HG03457 (cell line): ENCODE results near the gene ADPGK.
"Not testable (repeated sequence)": the region's sequence is repeated elsewhere in the genome, so short reads cannot be mapped to it uniquely, and the experiment has no call there.

Experiments
- ATAC-seq: cut with Tn5 transposase; IDR thresholded peaks from one replicate; pipeline ENCODE4 v1.9.1; 2021; ENCODE audit warnings: moderate number of reproducible peaks; ENCODE audit not compliant: unreplicated experiment

ADPGK gene

DNA sequence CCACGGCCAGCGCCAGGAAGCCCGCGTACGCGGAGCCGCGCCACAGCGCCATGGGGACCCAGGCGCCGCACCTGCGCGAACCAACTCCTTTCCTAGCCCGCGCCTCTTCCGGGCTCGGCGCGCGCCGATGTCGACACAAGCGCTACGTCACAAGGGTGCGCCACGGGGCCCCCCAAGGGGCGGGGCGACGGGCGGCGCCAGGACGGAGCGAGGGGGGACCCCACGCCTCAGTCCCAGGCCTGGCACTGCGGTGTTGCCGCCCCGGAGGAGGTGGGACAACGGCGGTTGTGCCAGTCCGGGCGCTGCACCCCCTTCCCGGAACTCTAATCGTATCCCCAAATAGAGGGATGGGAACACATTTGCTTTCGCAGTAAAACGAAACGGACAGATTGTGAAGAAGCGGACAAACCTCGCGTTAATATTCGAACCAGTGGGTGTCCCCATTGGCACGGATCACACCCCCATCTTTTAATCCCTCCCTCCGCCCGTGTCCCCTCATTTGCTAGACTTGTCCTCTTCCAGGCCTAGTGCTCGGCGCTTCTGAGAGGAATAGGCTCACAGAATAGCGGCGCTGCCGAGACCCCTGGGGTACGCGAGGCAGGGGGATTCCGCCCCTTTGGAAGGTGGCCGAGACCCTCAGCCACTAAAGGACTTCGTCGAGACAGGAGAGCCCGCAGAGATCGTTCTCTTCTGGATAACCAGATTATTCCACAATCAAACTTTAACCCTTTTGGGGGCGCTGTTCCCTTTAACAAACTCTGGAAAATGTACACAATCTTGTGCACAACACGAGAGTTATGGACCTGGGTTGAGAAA, at the start of gene ADPGK:
ADPGK (minus strand) TSS at position 119 of the 816 bp plus-strand sequence; CDS start at position 52, 67 bp downstream.
- ATAC-seq = peak; percentile 68

DNA sequence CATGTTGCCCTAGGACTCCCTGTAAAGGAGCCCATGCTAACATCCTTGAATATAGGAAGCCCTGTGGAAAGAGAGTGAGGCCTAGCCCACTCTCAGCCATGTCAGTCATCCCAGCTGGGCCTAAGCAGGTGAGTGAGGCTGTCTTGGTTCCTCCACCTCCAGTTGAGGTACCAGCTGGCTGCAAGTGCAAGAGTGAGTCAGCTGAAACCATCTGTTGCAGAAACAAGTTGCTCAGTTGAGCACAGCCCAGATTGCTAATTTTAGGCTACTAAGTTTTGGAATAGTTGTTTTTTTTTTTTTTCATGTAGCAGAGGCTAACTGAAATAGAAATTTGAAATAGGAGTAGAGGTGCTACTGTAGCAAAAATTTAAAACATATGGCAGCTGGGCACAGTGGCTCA, 43.7 kb upstream of the ADPGK start:
- no peak for ATAC-seq

DNA sequence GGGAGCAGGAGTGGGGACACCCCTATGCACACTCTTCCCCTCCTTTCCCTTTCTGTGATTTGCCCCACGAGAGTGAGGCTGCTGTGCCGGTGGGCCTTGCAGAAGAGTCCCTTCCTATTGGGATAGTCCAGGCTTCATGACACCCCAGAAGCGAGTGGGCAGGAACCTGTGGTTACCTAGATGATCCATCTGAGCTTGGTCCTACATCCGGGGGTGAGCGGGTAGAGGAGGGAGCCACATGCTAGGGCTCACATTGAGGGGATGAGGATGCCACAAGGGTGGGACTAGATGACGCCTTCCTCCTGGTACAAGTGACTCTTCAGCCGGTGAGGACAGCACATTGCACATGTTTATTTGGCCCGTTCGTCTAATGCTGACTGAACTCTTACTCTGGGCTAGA, 43.1 kb upstream of the ADPGK start:
- ATAC-seq = no peak

DNA sequence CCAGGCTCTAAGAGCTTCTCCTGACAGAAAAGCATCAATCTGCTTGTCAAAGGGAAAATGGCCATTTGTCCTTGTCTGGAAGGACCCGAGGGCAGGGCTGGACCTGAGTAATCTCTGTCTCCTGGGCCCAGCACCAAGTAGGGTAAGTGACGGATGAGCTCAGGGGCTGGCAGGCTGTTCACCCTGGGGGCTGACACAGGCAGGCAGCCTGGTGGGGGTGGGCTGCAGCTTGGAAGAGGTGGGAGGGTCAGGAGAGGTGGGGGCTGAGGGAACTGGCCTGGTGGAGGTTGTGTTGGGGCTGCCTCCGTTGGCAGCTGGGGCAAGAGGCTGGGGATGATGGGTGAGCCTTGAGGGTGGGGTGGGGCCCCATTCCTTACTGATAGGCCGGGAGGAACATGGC, 42.3 kb upstream of the ADPGK start:
- no peak for ATAC-seq

DNA sequence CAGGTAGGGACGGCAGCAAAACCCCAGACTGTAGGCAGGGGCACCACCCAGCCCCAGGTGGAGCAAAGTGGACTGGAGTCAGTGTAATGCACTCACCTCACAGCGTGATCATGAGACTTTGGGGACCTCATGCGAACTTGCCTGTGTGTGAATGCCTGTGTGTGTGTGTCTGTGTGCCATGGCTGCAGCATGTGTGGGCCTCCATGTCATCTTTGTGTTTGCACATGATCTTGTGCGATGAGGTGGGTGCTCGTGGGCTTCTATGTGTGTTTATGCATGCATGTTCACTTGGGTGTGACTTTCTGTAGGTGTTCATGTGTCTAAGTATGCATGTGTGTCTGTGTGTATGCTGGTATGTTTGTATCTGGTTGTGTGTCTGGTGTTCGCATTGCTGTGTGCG, 41.2 kb upstream of the ADPGK start:
- no peak for ATAC-seq

DNA sequence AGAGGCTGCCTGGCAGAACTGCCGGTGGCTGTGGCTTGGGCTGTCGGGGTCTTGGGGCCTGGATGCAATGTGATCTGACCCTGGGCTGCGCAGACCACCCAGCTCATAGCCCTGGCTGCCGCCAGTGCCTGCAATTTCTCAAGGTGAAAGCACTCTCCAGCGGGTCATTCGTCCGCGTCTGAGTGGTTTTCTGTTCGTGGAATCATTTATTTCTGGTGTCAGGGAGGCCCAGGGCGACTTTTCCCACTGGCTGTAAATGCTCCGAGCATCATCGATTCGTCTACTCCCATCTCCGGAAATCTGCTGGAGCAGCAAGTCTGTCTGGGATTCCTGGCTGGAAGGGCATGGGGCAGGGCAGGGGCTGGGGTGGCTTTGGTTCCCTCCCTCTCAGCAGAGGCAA, 40.6 kb upstream of the ADPGK start:
- no peak for ATAC-seq

DNA sequence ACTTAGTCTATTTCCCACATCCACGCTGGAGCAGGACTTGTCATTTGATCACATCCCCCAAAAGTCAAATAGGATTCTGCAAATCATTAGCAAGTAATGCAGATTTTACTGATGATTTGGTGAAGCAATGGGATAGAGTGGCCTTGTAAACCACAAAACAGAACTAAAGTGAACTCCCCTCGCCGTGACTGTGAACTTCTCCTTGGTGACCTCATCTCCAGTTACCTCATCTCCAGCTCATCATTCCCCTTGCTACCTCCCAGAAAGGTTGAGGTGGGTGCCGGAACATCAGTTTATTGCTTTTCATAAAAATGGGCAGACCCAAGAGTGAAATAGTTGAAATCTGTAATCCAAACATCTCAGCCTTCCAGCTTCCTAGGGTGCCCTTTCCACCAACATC, 36.7 kb upstream of the ADPGK start:
- no peak for ATAC-seq

DNA sequence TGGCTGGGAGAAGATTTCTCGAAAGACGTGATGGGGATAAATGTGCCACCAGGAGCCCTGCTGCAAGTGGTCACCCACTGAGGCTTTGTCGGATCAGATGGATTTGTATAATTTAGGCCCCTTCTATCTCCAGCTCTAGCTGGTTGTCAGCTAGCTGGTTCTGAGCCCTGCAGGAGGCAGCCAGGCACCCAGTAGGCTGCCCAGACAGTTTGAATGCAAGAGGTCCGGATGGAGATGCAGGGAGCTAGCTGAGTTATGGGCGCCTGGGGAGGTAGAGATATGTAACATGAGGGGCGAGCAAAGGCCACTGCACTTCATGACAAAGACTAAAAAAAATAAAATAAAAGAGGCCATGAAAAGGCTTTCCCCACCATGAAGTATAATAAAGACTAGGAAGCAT, 35.1 kb upstream of the ADPGK start:
- ATAC-seq = no peak

DNA sequence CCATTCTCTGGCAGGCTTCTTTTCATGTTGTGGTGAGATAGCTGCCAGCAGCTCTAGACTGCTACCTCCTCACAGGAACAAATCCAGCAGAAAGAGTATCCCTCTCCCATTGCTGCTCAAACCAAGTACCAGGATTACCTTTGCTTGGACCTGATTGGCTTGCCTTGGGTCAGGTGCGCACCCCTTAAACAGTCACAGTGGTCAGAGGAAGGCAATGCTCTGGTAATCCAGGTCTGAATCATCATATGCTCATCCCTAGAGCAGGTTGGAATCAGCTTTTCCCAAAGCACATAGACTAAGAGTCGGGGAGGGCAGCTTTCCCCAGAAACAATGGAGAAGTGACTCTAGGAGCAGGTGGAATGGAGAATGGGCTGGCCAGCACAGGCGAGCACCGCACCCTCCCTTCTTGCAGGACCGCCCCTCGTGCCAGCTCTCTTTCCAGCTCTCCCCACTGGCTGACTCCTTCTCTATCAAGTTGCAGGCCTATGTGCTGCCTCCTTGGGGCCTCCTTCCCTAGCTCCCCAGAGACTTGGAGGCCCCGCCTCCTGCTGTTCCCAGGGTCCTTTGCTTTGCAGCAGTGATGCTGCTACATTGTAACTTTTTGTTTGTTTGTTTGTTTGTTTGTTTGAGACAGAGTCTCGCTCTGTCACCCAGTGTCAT, 29.9 kb upstream of the ADPGK start:
- ATAC-seq = no peak

DNA sequence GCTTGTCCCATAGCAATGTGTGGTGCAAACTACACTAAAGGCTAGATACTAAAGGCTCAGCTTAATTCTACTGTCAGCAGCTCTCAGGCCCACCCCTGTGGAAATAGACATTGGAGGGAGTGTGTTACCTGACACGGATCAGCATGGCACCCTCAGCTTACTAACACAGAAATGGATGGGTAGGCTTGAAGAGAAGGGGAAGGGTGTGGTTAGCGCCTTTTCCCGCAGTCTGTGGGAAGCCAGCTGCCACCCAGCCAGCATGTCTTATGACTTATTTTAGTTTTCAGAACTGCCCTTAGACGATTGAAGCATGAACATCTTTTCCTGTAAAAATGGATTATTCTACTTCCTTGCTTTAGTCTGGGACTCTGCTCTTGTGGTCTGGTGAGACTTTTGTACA, 25.8 kb upstream of the ADPGK start:
- no peak for ATAC-seq

DNA sequence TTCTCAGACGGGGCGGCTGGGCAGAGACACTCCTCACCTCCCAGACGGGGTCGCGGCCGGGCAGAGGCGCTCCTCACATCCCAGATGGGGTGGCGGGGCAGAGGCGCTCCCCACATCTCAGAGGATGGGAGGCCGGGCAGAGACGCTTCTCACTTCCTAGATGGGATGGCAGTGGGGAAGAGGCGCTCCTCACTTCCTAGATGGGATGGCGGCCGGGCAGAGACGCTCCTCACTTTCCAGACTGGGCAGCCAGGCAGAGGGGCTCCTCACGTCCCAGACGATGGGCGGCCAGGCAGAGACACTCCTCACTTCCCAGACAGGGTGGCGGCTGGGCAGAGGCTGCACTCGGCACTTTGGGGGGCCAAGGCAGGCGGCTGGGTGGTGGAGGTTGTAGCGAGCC, 23.8 kb upstream of the ADPGK start:
- not testable (repeated sequence) for ATAC-seq

DNA sequence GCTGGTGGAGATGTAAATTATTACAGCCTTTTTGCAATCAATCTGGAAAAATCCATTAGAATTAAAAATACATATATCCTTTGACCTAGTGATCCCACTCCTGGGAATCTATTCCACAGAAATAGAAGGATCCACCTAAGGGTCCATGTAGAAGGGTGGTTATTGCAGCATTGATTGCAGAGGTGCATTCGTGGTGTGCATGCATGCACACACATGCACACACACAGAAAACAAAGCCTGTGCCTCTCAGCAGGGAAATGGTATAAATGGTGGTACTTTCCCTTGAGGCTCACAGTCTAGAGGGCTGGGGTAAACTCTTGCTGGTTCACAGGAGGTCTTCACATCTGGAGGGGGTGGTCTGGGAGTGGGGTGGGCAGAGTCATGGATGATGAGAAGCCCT, 19.4 kb upstream of the ADPGK start:
- ATAC-seq = no peak

DNA sequence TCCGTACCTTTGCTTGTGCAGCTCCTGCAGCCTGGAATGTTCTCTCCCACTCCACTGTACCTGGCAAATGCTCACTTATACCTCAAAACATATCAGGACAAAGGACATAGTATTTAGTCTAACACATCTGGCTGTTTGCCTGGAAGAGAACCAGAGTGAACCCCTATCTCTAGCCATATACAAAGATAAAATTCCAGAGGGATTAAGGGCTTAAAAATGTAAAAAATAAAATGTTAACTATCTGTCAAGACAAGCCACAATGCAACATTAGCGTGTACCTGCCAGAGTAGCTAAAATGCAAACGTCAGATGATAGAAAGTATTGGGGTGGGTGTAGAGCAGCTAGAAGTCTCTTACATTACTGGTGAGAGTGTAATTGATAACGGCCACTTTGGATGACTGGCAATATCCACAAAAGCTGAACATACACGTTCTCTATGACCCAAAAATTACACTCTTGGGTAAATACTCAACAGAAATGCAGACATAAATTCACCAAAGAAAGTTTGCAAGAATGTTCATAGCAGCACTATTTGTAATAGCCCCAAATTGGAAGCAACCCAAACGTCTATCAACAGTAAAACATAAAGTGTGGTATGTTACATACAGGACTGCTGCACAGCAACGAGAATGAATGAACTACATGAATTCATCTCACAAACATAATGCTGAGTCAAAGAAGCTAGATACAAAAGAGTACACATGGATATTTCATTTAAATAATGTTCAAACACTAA, 18.2 kb upstream of the ADPGK start:
- no peak for ATAC-seq

DNA sequence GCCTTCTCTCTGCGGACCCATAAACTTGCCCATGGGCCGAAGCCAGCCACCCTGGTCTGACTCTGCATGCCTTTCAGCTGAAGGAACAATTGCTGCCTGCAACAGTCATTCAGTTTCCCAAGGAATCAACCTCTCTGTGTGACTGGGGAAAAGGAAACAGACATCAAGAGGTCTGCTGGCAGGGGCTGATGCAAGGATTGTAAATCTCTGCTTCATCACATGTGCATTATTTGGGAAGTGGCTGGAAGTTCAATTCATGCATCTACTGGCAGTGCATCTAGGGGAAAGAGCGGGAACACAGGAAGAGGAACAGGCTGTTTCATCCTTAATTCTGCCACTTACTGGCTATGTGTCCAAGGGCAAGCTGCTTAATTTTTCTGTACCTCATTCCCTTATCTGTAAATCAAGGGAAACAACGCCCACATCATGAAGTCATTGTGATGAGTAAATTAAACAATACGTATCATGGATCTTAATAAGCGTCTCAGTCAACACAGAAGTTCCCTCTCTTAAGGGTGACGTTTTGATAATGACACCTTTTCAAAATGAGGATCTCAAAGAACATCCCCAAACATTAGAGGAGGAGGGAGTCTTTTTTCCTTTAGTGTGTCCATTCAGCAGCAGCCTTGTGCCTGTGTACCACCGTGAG, 17.4 kb upstream of the ADPGK start:
- ATAC-seq = no peak

DNA sequence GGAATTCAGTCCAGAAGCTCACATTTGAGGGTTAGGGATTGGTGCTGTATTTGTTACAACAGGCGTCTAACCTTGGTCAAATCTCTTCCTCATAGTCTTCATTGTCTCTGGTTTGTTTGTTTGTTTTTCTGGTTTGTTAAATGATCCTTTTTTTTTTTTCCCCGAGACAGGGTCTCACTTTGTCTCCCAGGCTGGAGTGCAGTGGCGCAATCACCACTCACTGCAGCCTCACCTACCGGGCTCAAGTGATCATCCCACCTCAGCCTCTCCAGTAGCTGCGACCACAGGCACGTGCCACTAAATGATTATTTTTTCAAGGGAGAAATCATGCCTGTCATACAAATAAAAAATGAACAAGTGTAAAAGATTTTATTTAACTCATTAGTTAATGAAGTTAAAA, 14.3 kb upstream of the ADPGK start:
- ATAC-seq = no peak

DNA sequence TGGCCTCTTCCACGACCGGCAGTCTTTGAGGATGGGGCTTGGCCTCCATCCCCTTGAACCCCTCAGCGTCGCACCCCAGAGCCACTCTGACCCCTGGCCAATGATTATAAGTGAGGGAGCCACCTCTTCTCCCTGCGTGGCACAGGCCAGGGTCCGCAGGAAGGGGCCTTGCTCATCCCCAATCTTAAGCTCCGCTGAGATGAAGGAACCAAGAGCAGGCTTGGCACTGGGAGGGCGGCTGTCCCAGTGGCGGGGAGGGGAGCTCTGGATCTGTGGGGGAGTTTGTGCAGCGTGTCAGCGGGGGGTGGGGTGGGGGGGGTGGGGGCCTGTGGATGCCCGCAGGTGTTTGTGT, 13.8 kb upstream of the ADPGK start:
- no peak for ATAC-seq

DNA sequence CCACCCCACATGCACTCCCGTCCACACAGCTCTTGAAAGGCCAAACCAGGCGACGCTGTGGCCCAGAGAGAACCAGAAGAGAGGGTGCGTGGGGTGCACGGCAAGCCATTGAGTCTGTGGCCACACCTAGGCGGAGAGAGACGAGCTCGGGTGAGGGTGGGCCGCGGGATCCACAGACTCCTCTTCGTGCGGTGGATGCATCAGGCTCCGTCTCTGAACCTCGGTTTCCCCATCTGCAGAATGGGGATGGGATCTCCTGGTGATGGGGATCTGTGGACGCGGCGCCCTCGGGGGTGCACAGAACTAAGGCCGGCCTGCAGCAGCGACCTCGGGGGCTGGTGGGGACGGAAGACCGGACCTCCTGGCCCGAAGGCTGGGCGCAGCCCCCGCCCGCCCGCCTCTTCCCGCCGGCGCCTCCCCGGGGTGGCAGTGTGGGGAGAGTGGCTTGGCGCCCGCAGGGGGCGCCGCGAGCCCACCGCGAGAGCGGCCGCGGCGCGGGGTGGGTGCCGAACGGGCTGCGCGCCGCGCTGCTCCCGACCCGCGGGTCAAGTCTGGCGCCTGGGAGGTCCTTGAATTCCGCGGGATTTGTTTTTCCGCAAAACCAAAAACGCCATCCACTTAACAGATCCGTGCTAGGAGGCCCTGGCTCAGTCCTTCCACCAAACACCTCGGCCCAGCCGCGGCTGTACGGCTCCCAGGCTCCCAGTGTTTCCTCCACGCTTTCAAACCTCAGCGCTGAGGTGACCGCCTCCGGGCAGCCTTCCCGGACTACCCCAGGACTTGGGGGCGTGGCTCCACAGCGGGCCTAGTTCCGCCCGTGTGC, 13.2 kb upstream of the ADPGK start:
- no peak for ATAC-seq

DNA sequence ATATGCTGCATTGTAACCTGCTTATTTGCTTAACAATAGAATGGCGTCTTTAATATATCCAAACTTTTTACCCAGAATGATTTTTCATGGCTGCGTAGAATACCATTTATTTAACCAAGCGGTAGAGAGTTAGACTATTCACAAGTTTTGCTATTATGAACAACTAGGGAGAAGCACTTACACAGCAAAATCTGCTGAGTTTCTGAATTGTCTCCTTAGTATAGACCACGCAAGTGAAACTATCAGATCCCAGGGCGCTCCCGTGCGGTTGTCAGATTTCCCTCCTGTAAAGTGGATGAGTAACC, 12.6 kb upstream of the ADPGK start:
- ATAC-seq = no peak

DNA sequence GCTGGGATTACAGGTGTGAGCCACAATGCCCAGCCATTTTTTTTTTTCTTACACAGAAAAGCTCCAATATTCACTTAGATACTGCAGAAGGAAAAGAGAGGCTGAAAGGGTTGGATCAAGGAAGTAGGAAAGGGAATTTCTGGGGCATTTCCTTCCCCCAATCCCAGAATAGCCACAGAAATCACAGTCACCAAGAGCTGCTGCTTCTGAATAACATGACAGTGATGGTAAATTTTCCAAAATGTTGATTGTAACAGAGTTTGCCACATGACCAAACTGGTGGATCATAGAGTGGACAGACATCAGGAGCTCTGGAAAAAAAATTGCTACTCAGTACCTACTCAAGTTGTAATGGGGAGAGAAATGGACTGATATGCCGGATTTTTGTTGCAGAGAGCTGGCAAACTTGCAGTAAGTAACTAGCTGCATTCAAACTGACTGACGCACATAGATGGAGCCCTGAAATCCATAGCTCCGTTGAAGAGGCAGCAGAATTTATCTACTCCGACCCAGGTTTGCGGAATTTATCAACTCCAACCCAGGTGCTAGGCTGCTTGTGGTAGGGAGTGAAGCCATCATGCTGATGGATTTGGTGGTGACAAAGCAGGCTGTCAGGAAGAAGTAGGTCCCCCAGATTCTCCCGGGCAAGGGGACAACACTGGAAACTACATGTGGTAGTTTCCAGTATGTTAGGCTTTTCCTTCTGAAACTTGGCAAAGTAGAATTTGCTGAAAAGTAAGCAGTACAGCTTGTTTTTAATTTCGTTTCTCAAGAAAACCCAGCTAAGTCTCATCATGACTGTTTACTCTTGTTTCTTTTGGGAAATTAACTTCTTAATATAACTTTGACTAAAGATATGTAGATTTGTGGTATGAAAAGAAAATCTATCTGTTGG, 10.5 kb upstream of the ADPGK start:
- ATAC-seq = no peak

DNA sequence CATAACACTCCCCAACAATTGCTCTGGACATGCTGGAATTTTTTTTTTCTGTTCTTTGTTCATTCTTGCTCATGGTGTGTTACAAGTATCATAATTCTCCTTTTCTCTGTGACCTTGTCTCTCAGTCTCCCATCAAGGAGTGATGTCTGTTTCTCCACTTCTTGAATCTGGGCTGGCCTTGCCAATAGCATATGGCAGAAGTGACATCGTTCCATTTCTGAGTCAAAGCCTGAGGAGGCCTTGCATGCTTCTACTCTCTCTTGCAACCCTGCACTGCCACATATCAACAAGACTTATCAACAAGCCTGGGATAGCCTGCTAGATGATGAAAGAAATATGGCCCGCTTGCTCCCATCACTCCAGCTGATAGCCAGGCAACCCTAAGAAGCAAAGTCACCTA, 8.9 kb upstream of the ADPGK start:
- no peak for ATAC-seq
